Myocyte (in vitro differentiated cells): Measurements from ENCODE around the gene CYTH3. TPM values are rescaled to one million over a fixed set of nuclear protein-coding genes. Genes with fewer than 3 reads are reported as not detected.
A peak's percentile ranks its signal among the peaks of the same experiment; 100 is the strongest.

Source experiments
- DNase-seq: peaks from one replicate; pipeline ENCODE4 v3.0.0-alpha.2; 2012; ENCODE audit warnings: low read depth
- total RNA-seq: library from RNA; depleted of rRNA; stranded (reverse); fragments of >200 nt; gene quantifications from 2 replicates; pipeline ENCODE4 v1.2.3, GENCODE V29; 2014

Gene CYTH3
- total RNA-seq, 1 donor from 2014 or later: 58.6 TPM

DNA sequence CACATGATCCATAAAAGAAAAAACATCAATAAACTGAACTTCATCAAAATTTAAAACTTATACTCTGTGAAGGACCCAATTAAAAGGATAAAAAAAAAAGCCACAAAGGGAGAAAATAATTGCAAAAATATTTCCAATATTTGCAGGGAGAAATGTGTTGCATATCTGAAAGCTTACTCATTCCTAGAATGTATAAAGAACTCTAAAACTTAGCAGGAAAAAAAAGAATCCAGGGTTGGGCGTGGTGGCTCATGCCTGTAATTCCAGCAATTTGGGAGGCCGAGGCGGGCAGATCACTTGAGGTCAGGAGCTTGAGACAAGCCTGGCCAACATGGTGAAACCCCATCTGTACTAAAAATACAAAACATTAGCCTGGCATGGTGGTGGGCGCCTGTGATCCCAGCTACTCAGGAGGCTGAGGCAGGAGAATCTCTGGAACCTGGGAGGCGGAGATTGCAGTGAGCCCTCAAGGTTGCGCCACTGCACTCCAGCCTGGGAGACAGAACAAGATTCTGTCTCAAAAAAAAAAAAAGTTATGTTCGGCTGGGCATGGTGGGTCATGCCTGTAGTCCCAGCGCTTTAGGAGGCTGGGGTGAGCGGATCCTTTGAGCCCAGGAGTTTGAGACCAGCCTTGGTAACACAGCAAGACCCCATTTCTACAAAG lies 11.1 kb upstream of the CYTH3 start:
- DNase-seq: peak; percentile 67

DNA sequence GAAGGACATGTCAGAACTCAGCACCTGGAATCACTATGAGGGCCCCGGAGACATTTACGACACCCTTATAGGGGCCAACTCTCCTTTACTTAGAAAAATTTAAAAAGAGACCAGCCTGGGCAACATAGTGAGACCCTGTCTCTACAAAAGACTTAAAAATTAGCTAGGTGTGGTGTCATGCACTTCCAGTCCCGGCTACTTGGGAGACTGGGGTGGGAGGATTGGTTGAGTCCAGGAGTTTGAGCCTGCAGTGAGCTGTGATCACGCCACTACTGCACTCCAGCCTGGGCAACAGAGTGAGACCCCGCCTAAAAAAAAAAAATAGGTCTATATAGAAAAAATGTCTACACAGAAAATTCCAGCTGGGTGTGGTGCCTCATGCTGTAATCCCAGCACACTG lies 7.5 kb upstream of the CYTH3 start:
- DNase-seq: no peak

- DNase-seq: no peak
Measured at GRCh38 chr7:6279341-6279740, 6.9 kb upstream of the CYTH3 start.

DNA sequence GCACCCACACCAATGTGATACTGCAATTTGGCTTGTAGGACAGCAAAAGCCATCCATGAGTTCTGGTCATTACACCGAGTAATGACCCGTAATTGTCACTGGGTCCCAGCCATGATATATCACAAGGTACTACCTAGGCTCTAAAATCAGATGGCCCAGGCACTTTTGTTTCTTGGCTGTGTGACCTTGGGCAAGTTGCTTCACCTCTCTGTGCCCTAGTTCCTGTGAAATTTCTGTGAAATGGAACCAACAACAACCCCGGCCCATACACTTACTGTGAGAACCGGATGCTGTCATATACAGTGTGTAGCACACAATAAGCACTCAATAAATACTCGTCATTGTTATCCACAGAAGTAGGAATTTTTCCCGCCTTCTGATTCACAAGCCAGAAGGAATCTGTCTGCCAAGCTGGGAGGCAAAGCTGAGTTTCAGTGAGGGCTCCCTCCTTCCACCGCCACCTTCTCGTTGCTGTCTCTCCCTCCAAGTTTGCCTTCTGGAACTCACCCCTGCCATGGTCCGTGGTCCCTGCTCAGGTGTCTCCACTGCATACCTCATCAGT lies 6.4 kb upstream of the CYTH3 start:
- no peak for DNase-seq

DNA sequence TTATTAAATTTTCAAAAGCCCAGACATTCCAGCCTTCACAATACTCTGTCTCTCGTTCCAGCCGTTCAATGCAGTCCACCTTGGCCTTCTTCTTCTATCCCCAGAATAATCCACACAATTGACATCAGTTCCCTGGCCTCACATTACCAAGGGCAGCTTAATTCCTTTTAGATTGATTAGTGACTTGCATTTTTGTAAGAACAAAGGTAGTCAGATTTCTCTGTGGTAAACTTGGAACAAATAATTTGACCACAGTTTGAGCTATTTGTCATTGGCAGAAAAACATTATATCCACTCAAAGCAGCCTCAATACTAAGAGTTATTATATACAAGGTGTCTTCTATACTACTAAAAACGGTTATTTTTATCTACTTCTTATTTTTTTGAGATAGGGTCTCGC lies 5.1 kb upstream of the CYTH3 start:
- DNase-seq: no peak

DNA sequence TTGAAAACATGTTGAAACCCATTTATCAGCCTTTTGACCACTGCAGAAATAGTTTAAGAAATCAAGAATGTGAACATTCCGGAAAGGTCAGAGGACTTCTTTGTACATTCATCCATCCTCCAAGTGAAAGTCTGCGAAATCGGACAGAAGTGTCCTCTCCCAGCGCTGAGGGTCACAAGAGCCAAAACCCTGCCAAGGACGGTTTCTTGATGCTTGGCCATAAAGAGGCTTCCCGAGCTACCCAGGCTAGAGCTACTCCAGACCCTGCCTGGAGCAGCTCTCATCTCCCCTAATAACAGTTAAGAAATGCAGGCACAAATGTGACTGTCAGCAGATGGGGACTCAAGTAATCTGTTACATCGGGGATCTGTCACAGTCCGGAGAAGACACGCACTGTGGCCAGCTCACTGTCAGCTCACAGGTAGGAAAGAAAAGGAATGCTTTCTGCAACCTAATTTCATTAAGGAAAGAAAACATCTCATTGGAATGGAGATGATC lies 4.5 kb upstream of the CYTH3 start:
- no peak for DNase-seq

- no peak for DNase-seq
Measured at GRCh38 chr7:6274743-6275142, 2.3 kb upstream of the CYTH3 start.

DNA sequence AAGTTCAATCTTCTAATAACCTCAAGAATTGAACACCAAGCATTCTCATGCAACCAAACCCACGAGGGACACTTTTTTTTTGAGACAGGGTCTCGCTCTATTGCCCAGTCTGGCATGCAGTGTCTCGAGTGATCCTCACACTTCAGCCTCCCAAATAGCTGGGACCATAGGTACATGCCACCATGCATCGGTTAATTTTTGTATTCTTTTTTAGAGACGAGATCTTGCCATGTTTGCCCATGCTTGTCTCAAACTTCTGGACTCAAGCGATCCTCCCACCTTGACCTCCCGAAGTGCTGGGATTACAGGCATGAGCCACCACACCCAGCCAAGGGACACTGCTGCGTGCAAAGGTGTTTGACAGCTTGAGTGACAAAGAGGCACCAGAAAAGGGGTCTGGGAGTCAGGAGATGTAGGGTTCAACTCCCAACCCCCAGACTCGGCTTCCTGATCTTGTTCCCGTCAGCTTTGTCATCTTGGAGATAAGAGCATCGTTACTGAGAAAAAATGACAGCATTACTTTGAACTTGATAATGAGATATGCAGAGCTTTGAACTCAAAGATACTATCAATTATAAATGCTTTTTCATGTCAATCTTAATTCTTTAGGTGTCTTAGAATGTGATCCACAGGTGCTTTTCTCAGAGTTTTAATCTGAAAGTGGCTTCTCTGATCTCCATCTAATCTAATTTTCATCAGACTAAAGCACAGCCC lies 1.6 kb upstream of the CYTH3 start:
- DNase-seq: no peak

GRCh38 chr7:6273380-6273837 lies 985 bp upstream of the CYTH3 start:
- no peak for DNase-seq

GRCh38 chr7:6271694-6272440 lies 557 bp downstream of the CYTH3 start:
- DNase-seq: no peak

- DNase-seq: peak; percentile 79
Measured at GRCh38 chr7:6271060-6271658, 1.3 kb downstream of the CYTH3 start.

DNA sequence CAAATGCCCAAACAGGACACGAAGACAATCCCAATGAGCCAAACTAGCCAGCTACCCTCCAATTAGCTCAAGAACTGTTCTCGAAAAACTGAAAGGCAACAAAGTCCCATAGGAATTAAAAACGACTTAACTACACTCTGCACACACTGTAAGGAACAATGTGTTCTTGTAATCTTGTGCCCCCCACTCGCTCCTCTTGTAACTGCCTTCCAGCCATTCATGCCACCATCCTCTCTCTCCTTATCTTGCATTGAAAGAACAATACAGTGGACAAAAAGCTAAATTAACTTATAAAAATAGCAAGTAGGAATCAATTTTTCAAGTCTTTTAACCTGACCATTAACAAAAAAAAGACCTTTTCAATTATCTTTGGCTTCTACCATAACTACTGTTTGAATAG lies 2.9 kb downstream of the CYTH3 start:
- DNase-seq: no peak

DNA sequence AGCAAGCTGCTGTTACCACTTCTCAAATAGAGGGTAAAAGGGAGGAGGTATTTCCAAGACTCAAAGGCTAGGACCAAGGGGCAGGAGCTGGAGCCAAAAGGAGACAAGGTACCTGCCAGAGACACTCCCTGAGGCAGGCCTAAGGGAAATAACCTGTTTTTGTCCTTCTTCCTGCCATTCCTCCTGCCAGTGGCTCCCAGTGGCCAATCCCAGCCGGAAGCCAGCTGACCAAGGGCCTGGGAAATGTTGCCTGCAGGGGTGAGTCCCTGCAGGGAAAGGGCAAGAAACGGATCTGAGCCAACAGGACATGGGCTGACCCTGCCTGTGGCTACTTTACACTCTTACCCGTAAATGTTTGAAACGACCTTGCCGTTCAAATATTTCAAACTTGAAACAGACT lies 3.5 kb downstream of the CYTH3 start:
- no peak for DNase-seq

GRCh38 chr7:6268023-6268900 lies 4.2 kb downstream of the CYTH3 start:
- no peak for DNase-seq

- no peak for DNase-seq
Measured at GRCh38 chr7:6266699-6267098, 5.7 kb downstream of the CYTH3 start.

GRCh38 chr7:6262221-6262620 lies 10.2 kb downstream of the CYTH3 start:
- peak; percentile 66 for DNase-seq

GRCh38 chr7:6261699-6262098 lies 10.7 kb downstream of the CYTH3 start:
- no peak for DNase-seq

GRCh38 chr7:6260291-6261187 lies 11.9 kb downstream of the CYTH3 start:
- DNase-seq: peak; percentile 50

GRCh38 chr7:6259257-6259656 lies 13.2 kb downstream of the CYTH3 start:
- no peak for DNase-seq
